ENCODE data around the gene AMDHD2. TPM values are rescaled to one million over a fixed set of nuclear protein-coding genes. Genes with fewer than 3 reads are reported as not detected.

AMDHD2 gene
- total RNA-seq, 4 donors from 2014 or later: 30.2 to 115 (median 52.4) TPM

- in situ Hi-C loops (cut with MboI; ENCODE audit: low pct_ligation_motif_present in 1 of 4, low pct_unique_long_range_greater_than_20kb in 1 of 4, low sequenced_read_pairs in 3 of 4) (no loop called here), intact Hi-C loops (cut with DNase I; ENCODE audit: low total_unique reads) (no loop called here)
- Histone ChIP-seq H3K27me3 (peaks cover 44% of the 10 kb centered on the region), H3K4me1 (peaks cover 15 to 42% (median 35%) of the 10 kb centered on the region in 4 donors), H3K36me3 (no peaks in the 10 kb centered on the region), H3K27ac (peak overlapping the region; percentile 85 to 88 (median 88)), H3K4me3 (peak overlapping the region; percentile 65 to 90 (median 70)), H3K9me3 (no peaks in the 10 kb centered on the region)
- TF ChIP-seq POLR2A (IDR thresholded peaks at IDR 0.05) (no peak), CTCF (IDR thresholded peaks at IDR 0.05) (peak in 3 of 5 experiments; percentile 13 to 44 (median 22))
- DNase-seq: peak; percentile 62
- WGBS, 2 donors (ENCODE audit: low coverage in 1 of 2): 0% methylated on average over 62 of the region's 100 CpGs; no CpG with 5 or more reads in 1 of the 2 donors
Measured at GRCh38 chr16:2473999-2474876, 45.9 kb upstream of the AMDHD2 start.

GRCh38 chr16:2474877-2475412 is 45.2 kb upstream of the AMDHD2 start, which contains the start of gene TBC1D24:
Gene TBC1D24 (plus strand): TSS chr16:2475127. CDS start chr16:2496149, 21,022 bp downstream.
- H3K27me3 ChIP-seq: peaks cover 37% of the 10 kb centered on the region
- no peaks in the 10 kb centered on the region for H3K9me3 ChIP-seq
- intact Hi-C loops (cut with DNase I; ENCODE audit: low total_unique reads) (no loop called here), in situ Hi-C loops (cut with MboI; ENCODE audit: low pct_ligation_motif_present in 1 of 4, low pct_unique_long_range_greater_than_20kb in 1 of 4, low sequenced_read_pairs in 3 of 4) (loop anchor here in 3 of 4 donors (25.0 kb wide), 3 partner anchors 138 to 313 kb away; partner anchors contain the start of genes ABCA3 (in 2 of the 3), CASKIN1 (in 1 of the 3) and TRAF7 (in 1 of the 3))
- TF ChIP-seq EP300 (IDR thresholded peaks at IDR 0.05; ENCODE audit: low read depth) (no peak), CTCF (IDR thresholded peaks at IDR 0.05) (no peak), POLR2A (IDR thresholded peaks at IDR 0.05) (peak; percentile 46), POLR2AphosphoS5 (IDR thresholded peaks at IDR 0.05) (peak; percentile 47 to 73 (median 61))
- peak; percentile 90 for DNase-seq
- H3K4me1 ChIP-seq: peaks cover 15 to 40% (median 33%) of the 10 kb centered on the region in 4 donors
- peak within 1 kb of the TSS; percentile 85 to 88 (median 88) for H3K27ac ChIP-seq
- H3K4me3 ChIP-seq: peak within 1 kb of the TSS; percentile 65 to 90 (median 70)
- no peaks in the 10 kb centered on the region for H3K36me3 ChIP-seq
- WGBS, 2 donors (ENCODE audit: low coverage in 1 of 2): 2% methylated on average over 30 of the region's 77 CpGs; no CpG with 5 or more reads in 1 of the 2 donors

GRCh38 chr16:2475413-2476344 is 44.5 kb upstream of the AMDHD2 start:
- Histone ChIP-seq H3K27ac (peak overlapping the region in 3 of 4 donors; percentile 85 to 88 (median 88)), H3K4me3 (peak overlapping the region; percentile 65 to 90 (median 67)), H3K9me3 (no peaks in the 10 kb centered on the region), H3K27me3 (peaks cover 30% of the 10 kb centered on the region), H3K4me1 (peaks cover 15 to 42% (median 35%) of the 10 kb centered on the region in 4 donors), H3K36me3 (no peaks in the 10 kb centered on the region)
- in situ Hi-C loops (cut with MboI; ENCODE audit: low pct_ligation_motif_present in 1 of 4, low pct_unique_long_range_greater_than_20kb in 1 of 4, low sequenced_read_pairs in 3 of 4) (loop anchor here in 3 of 4 donors (25.0 kb wide), 3 partner anchors 138 to 313 kb away; partner anchors contain the start of genes ABCA3 (in 2 of the 3), CASKIN1 (in 1 of the 3) and TRAF7 (in 1 of the 3)), intact Hi-C loops (cut with DNase I; ENCODE audit: low total_unique reads) (no loop called here)
- 14% methylated on average over 38 of the region's 55 CpGs; no CpG with 5 or more reads in 1 of the 2 donors for WGBS, 2 donors (ENCODE audit: low coverage in 1 of 2)
- peak; percentile 44 for DNase-seq
- TF ChIP-seq POLR2AphosphoS5 (IDR thresholded peaks at IDR 0.05): no peak
- no peak for TF ChIP-seq EP300 (IDR thresholded peaks at IDR 0.05; ENCODE audit: low read depth)
- no peak for TF ChIP-seq CTCF (IDR thresholded peaks at IDR 0.05)
- TF ChIP-seq POLR2A (IDR thresholded peaks at IDR 0.05): no peak
